Cardiac fibroblast (primary cell): ENCODE results near the gene SNX13.
A peak's percentile ranks its signal among the peaks of the same experiment; 100 is the strongest.

ENCODE experiments used
- DNase-seq, 2 donors: peaks; one replicate each; pipeline versions ENCODE4 v3.0.0 to v3.0.0-alpha.2; 2010; ENCODE audit warnings: low read depth in 2 of 2
- H3K4me3 ChIP-seq, 2 donors: replicated peaks in 1 of 2; 1 replicate in 1 of 2; 2 replicates in 1 of 2; pipeline ENCODE4 v1.5.1; 2011; ENCODE audit warnings: low read depth in 2 of 2, low read length in 2 of 2, mild to moderate bottlenecking in 2 of 2, moderate library complexity in 1 of 2
- CTCF ChIP-seq: IDR thresholded peaks from one replicate; pipeline ENCODE4 v1.5.1; 2011; ENCODE audit warnings: low read depth, mild to moderate bottlenecking, low read length, inconsistent platforms

The SNX13 gene

GRCh38 chr7:17844514-17845196, 95.6 kb downstream of the SNX13 start:
- no peak overlapping the region for H3K4me3 ChIP-seq
- TF ChIP-seq CTCF: no peak
- DNase-seq: peak in 1 of 2 donors; percentile 34

GRCh38 chr7:17844022-17844421, 96.3 kb downstream of the SNX13 start:
- no peak overlapping the region for H3K4me3 ChIP-seq
- no peak for TF ChIP-seq CTCF
- DNase-seq: no peak

- DNase-seq: no peak
- TF ChIP-seq CTCF: no peak
- no peak overlapping the region for H3K4me3 ChIP-seq
Observed at GRCh38 chr7:17843041-17843440, 97.3 kb downstream of the SNX13 start.

- TF ChIP-seq CTCF: no peak
- no peak for DNase-seq
- no peak overlapping the region for H3K4me3 ChIP-seq
Observed at GRCh38 chr7:17832820-17833355, 107.4 kb downstream of the SNX13 start.

GRCh38 chr7:17832242-17832641, 108.1 kb downstream of the SNX13 start:
- no peak overlapping the region for H3K4me3 ChIP-seq
- DNase-seq: no peak
- TF ChIP-seq CTCF: no peak

GRCh38 chr7:17830206-17830605, 110.1 kb downstream of the SNX13 start:
- DNase-seq: peak; percentile 46 to 59
- TF ChIP-seq CTCF: no peak
- H3K4me3 ChIP-seq: no peak overlapping the region

GRCh38 chr7:17829001-17829400, 111.3 kb downstream of the SNX13 start:
- DNase-seq: no peak
- H3K4me3 ChIP-seq: no peak overlapping the region
- no peak for TF ChIP-seq CTCF
